ENCODE data around the gene SPATS2L.

SPATS2L gene

GRCh38 chr2:200523158-200523557 is 216.7 kb downstream of the SPATS2L start:
- no peak overlapping the region for H3K27ac Mint-ChIP-seq
- ATAC-seq: no peak
- H3K9me3 Mint-ChIP-seq: no peaks in the 10 kb centered on the region
- peaks cover 25% of the 10 kb centered on the region for H3K4me1 Mint-ChIP-seq
- H3K36me3 Mint-ChIP-seq (ENCODE audit: low read depth): peaks cover 4% of the 10 kb centered on the region
- peaks cover 3% of the 10 kb centered on the region for H3K27me3 Mint-ChIP-seq
- DNase-seq: no peak
- no peak overlapping the region for H3K4me3 Mint-ChIP-seq

- no peaks in the 10 kb centered on the region for H3K9me3 Mint-ChIP-seq
- no peak overlapping the region for H3K27ac Mint-ChIP-seq
- H3K27me3 Mint-ChIP-seq: peaks cover 3% of the 10 kb centered on the region
- DNase-seq (no peak), ATAC-seq (no peak)
- peaks cover 4% of the 10 kb centered on the region for H3K36me3 Mint-ChIP-seq (ENCODE audit: low read depth)
- no peak overlapping the region for H3K4me3 Mint-ChIP-seq
- H3K4me1 Mint-ChIP-seq: peaks cover 27% of the 10 kb centered on the region
Observed at GRCh38 chr2:200523604-200524003, 217.1 kb downstream of the SPATS2L start.

GRCh38 chr2:200525066-200525465 is 218.6 kb downstream of the SPATS2L start:
- Mint-ChIP-seq H3K4me1 (peaks cover 27% of the 10 kb centered on the region), H3K27me3 (peaks cover 3% of the 10 kb centered on the region), H3K36me3 (ENCODE audit: low read depth) (peaks cover 4% of the 10 kb centered on the region), H3K27ac (no peak overlapping the region), H3K4me3 (no peak overlapping the region), H3K9me3 (no peaks in the 10 kb centered on the region)
- no peak for DNase-seq
- no peak for ATAC-seq

GRCh38 chr2:200525551-200525881 is 219.0 kb downstream of the SPATS2L start:
- Mint-ChIP-seq H3K4me1 (peaks cover 27% of the 10 kb centered on the region), H3K27ac (peak overlapping the region; percentile 79), H3K9me3 (no peaks in the 10 kb centered on the region), H3K36me3 (ENCODE audit: low read depth) (peaks cover 4% of the 10 kb centered on the region), H3K27me3 (peaks cover 3% of the 10 kb centered on the region), H3K4me3 (peak overlapping the region; percentile 95)
- ATAC-seq: no peak
- DNase-seq: no peak

- peaks cover 27% of the 10 kb centered on the region for H3K4me1 Mint-ChIP-seq
- peak within 1 kb of the TSS; percentile 79 for H3K27ac Mint-ChIP-seq
- H3K27me3 Mint-ChIP-seq: peaks cover 3% of the 10 kb centered on the region
- peaks cover 4% of the 10 kb centered on the region for H3K36me3 Mint-ChIP-seq (ENCODE audit: low read depth)
- H3K4me3 Mint-ChIP-seq: peak within 1 kb of the TSS; percentile 95
- ATAC-seq: peak; percentile 100
- H3K9me3 Mint-ChIP-seq: no peaks in the 10 kb centered on the region
- DNase-seq: peak; percentile 97
Observed at GRCh38 chr2:200525882-200526651, 219.6 kb downstream of the SPATS2L start, which contains the start of gene SGO2. SGO2 (plus strand) TSS chr2:200526207; CDS start chr2:200532976, 6,769 bp downstream.

GRCh38 chr2:200528228-200528627 is 221.7 kb downstream of the SPATS2L start:
- DNase-seq (no peak), ATAC-seq (no peak)
- Mint-ChIP-seq H3K4me3 (peak overlapping the region; percentile 95), H3K4me1 (peaks cover 27% of the 10 kb centered on the region), H3K9me3 (no peaks in the 10 kb centered on the region), H3K36me3 (ENCODE audit: low read depth) (peaks cover 6% of the 10 kb centered on the region), H3K27ac (no peak overlapping the region), H3K27me3 (peaks cover 3% of the 10 kb centered on the region)
